DND-41 (cell line): ENCODE measurements around the gene OGG1.

Experiments
- ATAC-seq: fragments of 200-7000 bp; cut with Tn5 transposase; 3 replicates; pipeline ENCODE4 v1.9.1; 2021; ENCODE audit warnings: low read depth; ENCODE audit not compliant: insufficient read depth
- DNase-seq: peaks from one replicate; pipeline ENCODE4 v3.0.0-alpha.2; 2020
- H2AFZ ChIP-seq: 2 replicates; pipeline ENCODE4 v1.6.0; 2012; ENCODE audit warnings: low read depth, low read length
- H3K27ac ChIP-seq: 2 replicates; pipeline ENCODE4 v1.5.1; 2012; ENCODE audit warnings: low read length, inconsistent platforms
- H3K27me3 ChIP-seq: fragments of 200-600 bp; sonication (generic); 2 replicates; pipeline ENCODE4 v1.6.0; 2012; ENCODE audit warnings: low read length, mild to moderate bottlenecking, inconsistent platforms; ENCODE audit not compliant: insufficient read depth, poor library complexity
- H3K36me3 ChIP-seq: 2 replicates; pipeline ENCODE4 v1.5.1; 2012; ENCODE audit warnings: low read length, inconsistent platforms; ENCODE audit not compliant: insufficient read depth
- H3K4me1 ChIP-seq: 2 replicates; pipeline ENCODE4 v1.5.1; 2012; ENCODE audit warnings: mild to moderate bottlenecking, low read length; ENCODE audit not compliant: insufficient read depth
- H3K4me2 ChIP-seq: 2 replicates; pipeline ENCODE4 v1.6.0; 2012; ENCODE audit warnings: mild to moderate bottlenecking, moderate library complexity, low read length, inconsistent platforms; ENCODE audit not compliant: insufficient read depth
- H3K4me3 ChIP-seq, 2 experiments: fragments of 200-600 bp in 1 of 2; shearing (Covaris generic) in 1 of 2; 2 replicates each; pipeline ENCODE4 v1.5.1; 2012 to 2016; ENCODE audit warnings: inconsistent platforms in 2 of 2, low read length in 2 of 2, mild to moderate bottlenecking in 2 of 2, low read depth in 1 of 2, moderate library complexity in 1 of 2
- H3K79me2 ChIP-seq: 2 replicates; pipeline ENCODE4 v1.6.0; 2012; ENCODE audit warnings: low read length, inconsistent platforms; ENCODE audit not compliant: insufficient read depth
- H3K9ac ChIP-seq: 2 replicates; pipeline ENCODE4 v1.6.0; 2012; ENCODE audit warnings: low read depth, mild to moderate bottlenecking, inconsistent platforms, low read length, moderate library complexity
- H3K9me3 ChIP-seq: 2 replicates; pipeline ENCODE4 v1.5.1; 2012; ENCODE audit warnings: low read length, moderate library complexity, mild to moderate bottlenecking, inconsistent platforms; ENCODE audit not compliant: insufficient read depth, severe bottlenecking
- H4K20me1 ChIP-seq: 2 replicates; pipeline ENCODE4 v1.6.0; 2012; ENCODE audit warnings: low read length; ENCODE audit not compliant: insufficient read depth
- EZH2 ChIP-seq: IDR thresholded peaks from 3 replicates; pipeline ENCODE4 v1.6.1; 2012; ENCODE audit warnings: borderline replicate concordance, low read depth, mild to moderate bottlenecking, moderate library complexity, low read length, inconsistent platforms; ENCODE audit not compliant: severe bottlenecking
- TF ChIP-seq, protein P1 (sequence below): IDR thresholded peaks from 2 replicates; pipeline ENCODE4 v1.5.1; 2012; ENCODE audit warnings: borderline replicate concordance, low read length, moderate library complexity, mild to moderate bottlenecking; ENCODE audit not compliant: poor library complexity, severe bottlenecking; ENCODE audit errors: extremely low read depth

Gene OGG1

DNA sequence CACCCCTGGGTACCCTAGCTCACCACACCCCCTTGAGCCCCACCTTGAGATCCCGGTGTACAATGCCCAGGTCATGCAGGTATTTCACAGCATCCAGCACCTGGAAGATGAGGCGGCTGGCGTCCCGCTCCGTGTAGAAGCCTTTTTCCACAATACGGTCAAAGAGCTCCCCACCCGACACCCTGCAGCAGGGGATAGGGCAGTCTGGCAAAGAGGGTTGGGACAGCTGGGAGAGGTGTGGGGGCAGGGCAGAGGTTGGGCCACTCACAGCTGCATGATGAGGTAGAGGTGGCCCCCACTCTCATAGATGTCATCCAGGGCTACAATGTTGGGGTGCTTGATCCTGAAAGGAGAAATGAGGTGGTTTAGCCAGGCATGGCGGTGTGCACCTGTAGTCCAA is 13.1 kb downstream of the OGG1 start:
- Histone ChIP-seq H3K4me3 (no peak overlapping the region), H2AFZ (no peak overlapping the region), H3K27ac (no peak overlapping the region), H3K4me1 (no peaks in the 10 kb centered on the region), H3K4me2 (no peak overlapping the region), H3K79me2 (no peaks in the 10 kb centered on the region), H3K27me3 (no peaks in the 10 kb centered on the region), H3K9me3 (no peaks in the 10 kb centered on the region), H4K20me1 (no peaks in the 10 kb centered on the region), H3K36me3 (no peaks in the 10 kb centered on the region), H3K9ac (no peak overlapping the region)
- TF ChIP-seq EZH2: no peak
- TF ChIP-seq, protein P1, sequence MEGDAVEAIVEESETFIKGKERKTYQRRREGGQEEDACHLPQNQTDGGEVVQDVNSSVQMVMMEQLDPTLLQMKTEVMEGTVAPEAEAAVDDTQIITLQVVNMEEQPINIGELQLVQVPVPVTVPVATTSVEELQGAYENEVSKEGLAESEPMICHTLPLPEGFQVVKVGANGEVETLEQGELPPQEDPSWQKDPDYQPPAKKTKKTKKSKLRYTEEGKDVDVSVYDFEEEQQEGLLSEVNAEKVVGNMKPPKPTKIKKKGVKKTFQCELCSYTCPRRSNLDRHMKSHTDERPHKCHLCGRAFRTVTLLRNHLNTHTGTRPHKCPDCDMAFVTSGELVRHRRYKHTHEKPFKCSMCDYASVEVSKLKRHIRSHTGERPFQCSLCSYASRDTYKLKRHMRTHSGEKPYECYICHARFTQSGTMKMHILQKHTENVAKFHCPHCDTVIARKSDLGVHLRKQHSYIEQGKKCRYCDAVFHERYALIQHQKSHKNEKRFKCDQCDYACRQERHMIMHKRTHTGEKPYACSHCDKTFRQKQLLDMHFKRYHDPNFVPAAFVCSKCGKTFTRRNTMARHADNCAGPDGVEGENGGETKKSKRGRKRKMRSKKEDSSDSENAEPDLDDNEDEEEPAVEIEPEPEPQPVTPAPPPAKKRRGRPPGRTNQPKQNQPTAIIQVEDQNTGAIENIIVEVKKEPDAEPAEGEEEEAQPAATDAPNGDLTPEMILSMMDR: no peak
- ATAC-seq (no peak), DNase-seq (no peak)

DNA sequence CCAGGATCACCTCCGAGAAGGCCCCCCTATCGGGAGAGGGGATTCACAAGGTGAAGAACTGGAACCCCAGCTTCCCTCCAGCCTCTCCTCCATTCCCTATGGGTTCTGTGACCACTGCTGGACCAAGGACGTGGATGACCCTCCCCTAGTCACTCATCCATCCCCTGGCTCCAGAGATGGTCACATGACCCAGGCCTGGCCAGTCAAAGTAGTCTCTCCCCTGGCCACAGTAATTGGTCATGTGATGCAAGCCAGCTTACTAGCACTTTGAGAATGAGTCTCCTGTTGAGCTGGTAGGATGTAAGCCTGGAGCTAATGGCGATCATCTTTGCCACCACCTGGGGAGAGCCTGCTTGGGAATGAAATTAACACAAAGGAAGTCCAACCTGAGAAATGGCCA is 16.1 kb downstream of the OGG1 start:
- no peaks in the 10 kb centered on the region for H3K36me3 ChIP-seq
- no peaks in the 10 kb centered on the region for H3K9me3 ChIP-seq
- H3K27ac ChIP-seq: no peak overlapping the region
- H3K79me2 ChIP-seq: no peaks in the 10 kb centered on the region
- no peak overlapping the region for H3K4me3 ChIP-seq
- no peak for ATAC-seq
- H3K27me3 ChIP-seq: no peaks in the 10 kb centered on the region
- 0 out of 2 replicates have a peak, but pooled peaks cover 7% of the 10 kb centered on the region for H4K20me1 ChIP-seq
- no peak for DNase-seq
- TF ChIP-seq EZH2: no peak
- TF ChIP-seq, protein P1: no peak
- no peaks in the 10 kb centered on the region for H3K4me1 ChIP-seq
- H2AFZ ChIP-seq: no peak overlapping the region
- no peak overlapping the region for H3K4me2 ChIP-seq
- no peak overlapping the region for H3K9ac ChIP-seq

DNA sequence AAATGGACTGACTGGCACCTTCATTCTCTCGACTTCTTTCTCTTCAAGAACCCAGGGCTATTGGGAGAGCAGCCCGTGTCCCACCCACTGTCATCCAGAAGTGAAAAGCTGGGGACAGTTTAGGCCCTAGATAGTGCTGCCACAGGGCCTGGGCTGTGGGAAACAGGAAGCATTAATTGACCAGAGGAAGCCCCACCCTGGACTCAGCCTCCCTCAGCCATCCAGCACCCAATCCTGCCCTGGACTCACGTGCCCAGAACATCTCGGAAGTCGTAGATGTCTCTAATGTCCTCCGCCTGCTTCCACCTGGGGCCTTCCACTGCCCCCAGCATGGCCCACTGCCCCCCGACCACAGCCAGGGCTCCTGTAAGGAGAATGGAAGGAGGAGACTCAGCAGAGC is 17.7 kb downstream of the OGG1 start:
- TF ChIP-seq, protein P1: no peak
- TF ChIP-seq EZH2: no peak
- Histone ChIP-seq H3K4me1 (no peaks in the 10 kb centered on the region), H3K27ac (no peak overlapping the region), H3K36me3 (no peaks in the 10 kb centered on the region), H2AFZ (no peak overlapping the region), H3K4me3 (no peak overlapping the region), H3K79me2 (no peaks in the 10 kb centered on the region), H4K20me1 (0 out of 2 replicates have a peak, but pooled peaks cover 7% of the 10 kb centered on the region), H3K9me3 (no peaks in the 10 kb centered on the region), H3K9ac (no peak overlapping the region), H3K4me2 (no peak overlapping the region), H3K27me3 (no peaks in the 10 kb centered on the region)
- DNase-seq (no peak), ATAC-seq (no peak)

DNA sequence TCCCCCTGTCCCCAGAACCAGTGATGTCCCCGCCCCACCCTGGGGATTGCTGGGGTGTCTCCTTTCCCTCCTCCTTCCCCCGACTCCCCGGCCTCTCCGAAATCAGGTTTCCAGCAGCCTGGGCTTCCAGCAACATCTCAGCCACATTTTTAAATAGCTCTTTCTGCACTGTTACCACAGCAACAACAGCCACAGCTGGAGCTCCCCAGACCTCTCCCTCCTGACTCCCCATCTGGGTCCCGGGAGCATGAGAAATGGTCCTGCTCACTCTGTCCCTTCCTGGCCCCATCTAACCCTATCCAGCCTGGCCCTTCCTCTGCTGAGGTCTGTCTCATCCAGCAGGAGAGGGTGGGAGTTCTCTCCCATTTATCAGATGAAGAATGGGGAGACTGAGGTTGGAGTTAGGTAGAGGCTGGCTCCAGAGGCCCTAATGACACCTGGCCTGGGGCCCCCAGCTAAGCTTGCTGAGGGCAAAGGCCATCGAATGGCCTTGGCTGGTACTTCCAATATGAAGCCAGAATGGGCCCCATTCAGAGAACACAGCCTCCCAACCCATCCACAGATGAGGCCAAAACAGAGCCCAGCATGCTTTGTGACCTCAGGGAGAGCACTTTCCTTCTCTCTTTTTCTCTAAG is 18.5 kb downstream of the OGG1 start:
- H3K4me1 ChIP-seq: no peaks in the 10 kb centered on the region

More for the DNA sequence above, 18.5 kb downstream of the OGG1 start:
- Histone ChIP-seq H3K4me3 (no peak overlapping the region), H3K4me2 (no peak overlapping the region), H4K20me1 (0 out of 2 replicates have a peak, but pooled peaks cover 7% of the 10 kb centered on the region), H3K27ac (no peak overlapping the region), H2AFZ (no peak overlapping the region), H3K36me3 (no peaks in the 10 kb centered on the region), H3K27me3 (no peaks in the 10 kb centered on the region), H3K9ac (no peak overlapping the region), H3K79me2 (no peaks in the 10 kb centered on the region), H3K9me3 (no peaks in the 10 kb centered on the region)
- DNase-seq (no peak), ATAC-seq (no peak)
- TF ChIP-seq, protein P1: no peak
- TF ChIP-seq EZH2: no peak
